HEK293T (cell line): ENCODE data around the gene RNF150.

Source experiments
- BHLHE40 ChIP-seq: fragments of 450-650 bp; IDR thresholded peaks from 2 replicates; pipeline ENCODE4 v1.6.1; 2016; ENCODE audit warnings: mild to moderate bottlenecking, moderate library complexity, borderline replicate concordance
- CTBP1 ChIP-seq: fragments of 450-650 bp; IDR thresholded peaks from 2 replicates; pipeline ENCODE4 v1.6.1; 2016; ENCODE audit warnings: borderline replicate concordance
- HDGF ChIP-seq: fragments of 450-650 bp; IDR thresholded peaks from 2 replicates; pipeline ENCODE4 v1.6.1; 2017; ENCODE audit warnings: antibody characterized with exemption, borderline replicate concordance
- LEF1 ChIP-seq: fragments of 450-650 bp; IDR thresholded peaks from 2 replicates; pipeline ENCODE4 v1.6.1; 2017; ENCODE audit warnings: mild to moderate bottlenecking, borderline replicate concordance
- SP1 ChIP-seq: fragments of 450-650 bp; IDR thresholded peaks from 2 replicates; pipeline ENCODE4 v1.6.1; 2017
- SUZ12 ChIP-seq: fragments of 450-650 bp; IDR thresholded peaks from 2 replicates; pipeline ENCODE4 v1.6.1; 2016; ENCODE audit warnings: mild to moderate bottlenecking
- ZNF384 ChIP-seq: fragments of 450-650 bp; IDR thresholded peaks from 2 replicates; pipeline ENCODE4 v1.6.1; 2016

- no peak for TF ChIP-seq SP1
- no peak for TF ChIP-seq BHLHE40
- TF ChIP-seq ZNF384, result no peak
- no peak for TF ChIP-seq SUZ12
- TF ChIP-seq HDGF, result no peak
- TF ChIP-seq LEF1, result no peak
- TF ChIP-seq CTBP1, result no peak
Observed at GRCh38 chr4:141132072-141132708, 1.1 kb downstream of the RNF150 start.
